Chondrocyte (in vitro differentiated cells): Measurements from ENCODE around the gene SLC2A4. TPM values are rescaled to one million over a fixed set of nuclear protein-coding genes. Genes with fewer than 3 reads are reported as not detected.
"Not testable (repeated sequence)": the region's sequence is repeated elsewhere in the genome, so short reads cannot be mapped to it uniquely, and the experiment has no call there.

Experiments used
- DNase-seq: peaks from one replicate; pipeline ENCODE4 v3.0.0; 2021; ENCODE audit warnings: mixed read lengths, low spot score
- H3K27ac Mint-ChIP-seq: one replicate; pipeline ENCODE4 v1.8.0; 2021; ENCODE audit warnings: mild to moderate bottlenecking, moderate library complexity, mixed read lengths; ENCODE audit not compliant: unreplicated experiment
- H3K27me3 Mint-ChIP-seq: 2 replicates; pipeline ENCODE4 v1.8.0; 2021; ENCODE audit warnings: low read depth, mixed read lengths
- H3K36me3 Mint-ChIP-seq: 2 replicates; pipeline ENCODE4 v1.8.0; 2021; ENCODE audit warnings: low read depth, mixed read lengths
- H3K4me1 Mint-ChIP-seq: 2 replicates; pipeline ENCODE4 v1.8.0; 2021; ENCODE audit warnings: low read depth, mild to moderate bottlenecking, mixed read lengths
- H3K4me3 Mint-ChIP-seq: one replicate; pipeline ENCODE4 v1.8.0; 2021; ENCODE audit warnings: mild to moderate bottlenecking, moderate library complexity, mixed read lengths; ENCODE audit not compliant: unreplicated experiment
- H3K9me3 Mint-ChIP-seq: 2 replicates; pipeline ENCODE4 v1.8.0; 2021; ENCODE audit warnings: low read depth, mixed read lengths
- CTCF ChIP-seq: fragments of 200-600 bp; sonication (generic); IDR thresholded peaks from 2 replicates; pipeline ENCODE4 v1.5.0; 2021; ENCODE audit warnings: antibody characterized with exemption, mild to moderate bottlenecking, moderate library complexity
- total RNA-seq: library from RNA; stranded (reverse); gene quantifications from 3 replicates; pipeline ENCODE4 v1.2.1, GENCODE V29; 2021

Gene SLC2A4
- total RNA-seq, 1 donor from 2014 or later: 0.30 TPM

- Mint-ChIP-seq H3K36me3 (peaks cover 2% of the 10 kb centered on the region), H3K9me3 (no peaks in the 10 kb centered on the region), H3K27me3 (no peaks in the 10 kb centered on the region), H3K27ac (peak within 1 kb of the TSS; percentile 88), H3K4me3 (peak within 1 kb of the TSS; percentile 95), H3K4me1 (peaks cover 19% of the 10 kb centered on the region)
- DNase-seq: no peak
- peak; percentile 47 for TF ChIP-seq CTCF
These were observed 47.4 kb downstream of the SLC2A4 start, which contains the start of gene NEURL4 for GRCh38 chr17:7328840-7329373. TSS of gene NEURL4 (minus strand) at chr17:7329335. CDS start at chr17:7329312, 23 bp downstream.

GRCh38 chr17:7329374-7329996, 48.0 kb downstream of the SLC2A4 start:
- H3K36me3 Mint-ChIP-seq: no peaks in the 10 kb centered on the region
- H3K27me3 Mint-ChIP-seq: no peaks in the 10 kb centered on the region
- H3K9me3 Mint-ChIP-seq: no peaks in the 10 kb centered on the region
- H3K27ac Mint-ChIP-seq: peak overlapping the region; percentile 85
- H3K4me3 Mint-ChIP-seq: peak overlapping the region; percentile 95
- DNase-seq: peak; percentile 99
- peak; percentile 40 for TF ChIP-seq CTCF
- peaks cover 19% of the 10 kb centered on the region for H3K4me1 Mint-ChIP-seq

- DNase-seq: no peak
- no peaks in the 10 kb centered on the region for H3K36me3 Mint-ChIP-seq
- H3K9me3 Mint-ChIP-seq: no peaks in the 10 kb centered on the region
- TF ChIP-seq CTCF: no peak
- peaks cover 19% of the 10 kb centered on the region for H3K4me1 Mint-ChIP-seq
- H3K27ac Mint-ChIP-seq: peak overlapping the region; percentile 85
- peak overlapping the region; percentile 95 for H3K4me3 Mint-ChIP-seq
- H3K27me3 Mint-ChIP-seq: no peaks in the 10 kb centered on the region
These were observed 48.6 kb downstream of the SLC2A4 start for GRCh38 chr17:7329997-7330637.

- no peak for TF ChIP-seq CTCF
- Mint-ChIP-seq H3K4me1 (peaks cover 19% of the 10 kb centered on the region), H3K4me3 (peak overlapping the region; percentile 95), H3K36me3 (no peaks in the 10 kb centered on the region), H3K9me3 (no peaks in the 10 kb centered on the region), H3K27ac (no peak overlapping the region), H3K27me3 (no peaks in the 10 kb centered on the region)
- DNase-seq: no peak
These were observed 49.1 kb downstream of the SLC2A4 start for GRCh38 chr17:7330638-7331015.

- no peak for DNase-seq
- H3K9me3 Mint-ChIP-seq: no peaks in the 10 kb centered on the region
- H3K4me3 Mint-ChIP-seq: no peak overlapping the region
- H3K27me3 Mint-ChIP-seq: peaks cover 3% of the 10 kb centered on the region
- H3K27ac Mint-ChIP-seq: no peak overlapping the region
- no peaks in the 10 kb centered on the region for H3K36me3 Mint-ChIP-seq
- H3K4me1 Mint-ChIP-seq: peaks cover 19% of the 10 kb centered on the region
- TF ChIP-seq CTCF: no peak
These were observed 50.6 kb downstream of the SLC2A4 start for GRCh38 chr17:7332111-7332510.

- not testable (repeated sequence) for H3K9me3 Mint-ChIP-seq
These were observed 51.1 kb downstream of the SLC2A4 start for GRCh38 chr17:7332600-7333069.

More at GRCh38 chr17:7332600-7333069, 51.1 kb downstream of the SLC2A4 start:
- H3K4me3 Mint-ChIP-seq, DNase-seq, H3K27ac Mint-ChIP-seq, H3K36me3 Mint-ChIP-seq, H3K27me3 Mint-ChIP-seq: not testable (repeated sequence)
- peaks cover 16% of the 10 kb centered on the region for H3K4me1 Mint-ChIP-seq
